GM19463 (cell line): ENCODE data around the gene OR5K1.

Experiments used
- ATAC-seq: cut with Tn5 transposase; IDR thresholded peaks from one replicate; pipeline ENCODE4 v1.9.1; 2021; ENCODE audit warnings: mild to moderate bottlenecking, moderate library complexity; ENCODE audit not compliant: unreplicated experiment

The OR5K1 gene

DNA sequence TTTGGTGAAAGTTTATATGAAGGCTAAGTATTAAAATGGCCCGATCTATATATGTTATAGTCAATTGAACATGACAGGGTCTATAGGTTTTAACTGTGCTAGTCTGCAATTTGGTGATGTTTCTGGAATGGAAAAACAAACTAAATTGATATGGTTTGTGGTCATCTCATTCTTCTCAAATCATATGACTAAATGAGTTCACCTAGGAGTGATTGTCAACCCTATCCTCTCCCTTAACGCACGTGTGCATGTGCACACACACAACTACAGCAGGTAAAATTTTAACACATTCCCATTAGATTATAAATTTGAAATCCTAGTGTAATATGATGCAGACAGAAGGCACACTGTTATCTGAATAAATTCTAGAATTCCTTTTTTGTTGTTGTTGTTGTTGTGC, 50.7 kb downstream of the OR5K1 start:
- ATAC-seq: no peak

DNA sequence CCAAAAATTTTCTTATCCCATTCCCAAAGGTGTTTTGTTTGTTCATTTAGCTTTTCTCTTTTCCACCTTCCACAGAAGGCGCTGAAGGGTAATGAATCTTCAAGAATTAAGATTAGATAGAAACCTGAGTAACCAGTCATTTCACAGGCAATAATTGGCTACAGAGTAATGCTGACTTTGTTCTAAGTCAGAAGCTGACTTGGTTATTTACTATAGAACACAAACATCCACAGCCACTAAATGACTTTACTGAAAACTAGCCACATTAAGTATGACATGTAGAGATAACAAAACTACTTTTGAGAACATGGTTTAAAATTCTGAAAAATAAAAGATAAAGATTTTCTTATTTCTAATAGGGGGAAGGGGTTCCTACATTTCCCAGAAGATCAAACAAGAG, 51.9 kb downstream of the OR5K1 start:
- no peak for ATAC-seq

DNA sequence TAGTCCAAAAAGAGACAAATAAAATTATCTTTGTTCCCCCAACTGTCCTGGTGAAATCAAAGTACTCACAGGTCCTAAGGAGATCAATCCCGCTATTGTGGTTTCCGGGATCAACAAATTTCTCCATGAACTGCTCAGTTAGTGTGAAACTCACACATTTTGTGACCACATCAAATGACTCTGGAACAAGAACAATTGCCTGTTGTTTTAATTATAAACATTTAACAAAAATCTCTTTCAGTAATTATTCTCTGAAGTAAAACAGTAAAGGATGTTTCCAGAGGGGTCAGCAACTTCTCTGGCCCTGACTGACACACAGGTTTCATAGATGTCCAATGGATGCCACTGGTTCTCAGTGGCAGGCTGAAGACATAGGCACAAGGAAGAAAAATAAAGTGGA, 55.8 kb downstream of the OR5K1 start:
- no peak for ATAC-seq

DNA sequence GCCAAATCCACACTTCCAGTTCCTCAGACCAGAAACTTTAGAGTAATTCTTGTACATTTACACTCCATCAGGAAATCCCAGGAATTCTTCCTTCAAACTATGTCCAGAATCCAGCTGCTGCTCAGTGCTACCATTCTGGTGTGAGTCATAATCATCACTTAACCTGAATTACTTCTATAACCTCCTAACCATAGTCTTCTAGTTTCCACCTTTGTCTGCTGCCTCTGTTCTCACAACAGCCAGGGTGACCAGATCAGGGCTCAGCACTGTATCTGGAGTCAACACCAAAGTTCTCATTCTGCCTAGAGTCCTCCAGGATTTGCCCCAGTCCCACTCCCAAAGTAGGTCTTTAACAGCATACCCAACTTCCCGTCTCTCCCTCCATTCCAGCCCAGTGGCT, 56.4 kb downstream of the OR5K1 start:
- no peak for ATAC-seq

DNA sequence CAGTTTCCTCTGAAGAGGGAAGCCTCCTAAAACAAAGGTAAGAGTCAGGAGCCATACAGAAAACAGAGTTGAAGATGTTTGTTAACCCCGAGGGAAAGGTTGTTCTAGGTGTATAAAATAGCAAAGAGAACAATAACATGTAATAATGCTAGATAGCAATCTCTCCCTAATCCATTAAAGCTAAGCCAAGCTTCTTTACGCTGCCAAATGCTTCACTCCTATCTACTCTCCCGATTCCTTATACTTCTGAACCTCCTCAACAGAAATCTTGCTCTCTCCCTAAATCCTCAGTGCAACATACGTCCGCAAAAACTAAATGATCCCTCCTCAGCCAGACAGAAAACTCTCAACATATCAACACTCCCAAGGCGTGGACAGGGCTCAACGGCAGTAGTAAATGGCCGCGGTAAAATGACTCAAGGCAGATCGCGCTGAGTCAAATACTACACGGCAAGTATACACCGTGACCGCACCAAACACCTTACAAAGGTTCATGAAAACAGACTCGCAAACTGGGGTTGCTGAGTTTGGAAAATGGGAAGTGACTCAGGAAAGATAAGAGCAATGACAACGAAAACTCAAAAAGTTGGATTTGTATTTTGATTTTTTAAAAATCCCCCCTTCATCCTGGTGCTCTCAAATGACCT, 59.0 kb downstream of the OR5K1 start:
- ATAC-seq: peak; percentile 33
